Ishikawa (cell line): ENCODE data around the gene C16orf46.

Source experiments
- CEBPB ChIP-seq: IDR thresholded peaks from 2 replicates; pipeline ENCODE4 v1.6.1; 2012
- CREB1 ChIP-seq: IDR thresholded peaks from 2 replicates; pipeline ENCODE4 v1.6.1; 2012; ENCODE audit warnings: low read depth
- EGR1 ChIP-seq: IDR thresholded peaks from 2 replicates; pipeline ENCODE4 v1.6.1; 2012
- EP300 ChIP-seq: IDR thresholded peaks from 2 replicates; pipeline ENCODE4 v1.6.1; 2012; ENCODE audit warnings: borderline replicate concordance
- FOXM1 ChIP-seq: IDR thresholded peaks from 2 replicates; pipeline ENCODE4 v1.6.1; 2012; ENCODE audit warnings: low read depth, borderline replicate concordance
- NFIC ChIP-seq: IDR thresholded peaks from 2 replicates; pipeline ENCODE4 v1.6.1; 2012
- RAD21 ChIP-seq: IDR thresholded peaks from 2 replicates; pipeline ENCODE4 v1.6.1; 2012; ENCODE audit warnings: low read depth
- TAF1 ChIP-seq: IDR thresholded peaks from 2 replicates; pipeline ENCODE4 v1.6.1; 2012; ENCODE audit warnings: low read depth, mild to moderate bottlenecking
- TCF12 ChIP-seq: IDR thresholded peaks from 2 replicates; pipeline ENCODE4 v1.6.1; 2012; ENCODE audit warnings: low read depth
- TEAD4 ChIP-seq: IDR thresholded peaks from 2 replicates; pipeline ENCODE4 v1.6.1; 2012
- YY1 ChIP-seq: IDR thresholded peaks from 2 replicates; pipeline ENCODE4 v1.6.1; 2012; ENCODE audit warnings: low read depth
- ZBTB7A ChIP-seq: IDR thresholded peaks from 2 replicates; pipeline ENCODE4 v1.6.1; 2012; ENCODE audit warnings: low read depth
- TF ChIP-seq, protein P1 (sequence below): IDR thresholded peaks from 2 replicates; pipeline ENCODE4 v1.6.1; 2012
- TF ChIP-seq, protein P2 (sequence below): IDR thresholded peaks from 2 replicates; pipeline ENCODE4 v1.6.1; 2012; ENCODE audit warnings: low read depth, mild to moderate bottlenecking
- TF ChIP-seq, protein P3 (sequence below): IDR thresholded peaks from 2 replicates; pipeline ENCODE4 v1.6.1; 2012

Gene C16orf46, protein sequence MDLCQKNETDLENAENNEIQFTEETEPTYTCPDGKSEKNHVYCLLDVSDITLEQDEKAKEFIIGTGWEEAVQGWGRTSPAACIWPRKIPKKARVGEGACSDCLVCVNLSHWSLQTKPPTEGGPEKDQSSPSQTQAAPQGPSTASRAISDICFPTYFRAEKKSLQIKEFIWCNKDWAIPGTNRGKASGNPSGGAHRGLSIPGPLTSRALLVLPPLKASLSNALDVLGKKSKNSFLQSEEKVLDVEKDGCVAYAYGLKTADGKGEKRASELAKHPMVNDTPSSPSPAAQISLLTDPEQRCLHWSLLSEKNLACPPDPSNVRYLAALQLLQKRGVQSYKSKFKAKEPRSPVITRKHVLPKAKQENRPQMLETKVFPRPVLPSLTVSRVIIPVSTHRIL

DNA sequence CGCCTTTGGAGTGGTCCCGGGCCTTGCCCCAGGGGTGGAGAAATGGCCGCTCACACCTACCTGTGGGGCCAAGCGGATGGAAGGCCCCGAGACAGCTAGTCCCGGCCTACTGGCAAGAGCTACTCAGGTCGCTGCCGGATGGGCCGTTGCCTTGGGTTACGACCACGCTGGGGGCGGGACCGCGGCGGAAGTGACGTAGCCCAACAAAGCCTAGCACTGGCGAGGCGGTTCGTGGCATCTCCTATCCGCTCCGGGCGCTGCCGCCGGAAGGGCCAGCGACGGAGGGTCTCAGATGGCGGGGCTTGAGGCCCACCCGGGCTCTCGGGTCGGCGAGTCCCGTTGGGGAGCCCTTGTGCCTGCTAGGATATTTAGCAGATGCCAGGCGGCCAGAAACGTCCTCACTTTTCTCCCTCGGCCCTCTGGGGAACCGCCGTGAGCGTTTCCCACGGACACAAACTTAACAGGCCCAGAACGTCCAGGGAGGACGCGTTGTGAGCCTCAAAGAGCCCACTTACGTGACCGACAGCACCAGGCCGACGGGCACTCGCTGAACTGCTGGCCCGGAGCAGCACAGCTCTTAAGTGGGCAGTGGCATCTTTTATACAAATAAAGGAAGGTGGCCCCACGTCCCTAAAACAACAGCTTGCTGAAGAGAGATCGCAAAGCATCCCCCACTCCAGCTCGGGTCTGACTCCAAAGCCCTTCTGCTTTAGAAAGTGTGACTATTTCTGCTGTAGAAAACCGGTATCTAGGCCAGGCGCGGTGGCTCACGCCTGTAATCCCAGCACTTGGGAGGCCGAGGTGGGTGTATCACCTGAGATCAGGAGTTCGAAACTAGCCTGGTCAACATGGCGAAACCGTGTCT is at the start of gene C16orf46:
Gene C16orf46, minus strand, starts transcription at position 163 of the 865 bp plus-strand sequence. CDS start 13,283 bp downstream, outside the sequence.
- TF ChIP-seq EGR1 (peak; percentile 37; the same call in 1 of the 2 replicates), EP300 (no peak), CREB1 (peak; percentile 83), TEAD4 (no peak), FOXM1 (no peak; the same call in 1 of the 2 replicates), NFIC (no peak), ZBTB7A (peak; percentile 92), YY1 (peak; percentile 62; the same call in 1 of the 2 replicates), TCF12 (peak; percentile 35; the same call in 1 of the 2 replicates), CEBPB (no peak), TAF1 (peak; percentile 84), RAD21 (no peak)
- TF ChIP-seq, protein P1, sequence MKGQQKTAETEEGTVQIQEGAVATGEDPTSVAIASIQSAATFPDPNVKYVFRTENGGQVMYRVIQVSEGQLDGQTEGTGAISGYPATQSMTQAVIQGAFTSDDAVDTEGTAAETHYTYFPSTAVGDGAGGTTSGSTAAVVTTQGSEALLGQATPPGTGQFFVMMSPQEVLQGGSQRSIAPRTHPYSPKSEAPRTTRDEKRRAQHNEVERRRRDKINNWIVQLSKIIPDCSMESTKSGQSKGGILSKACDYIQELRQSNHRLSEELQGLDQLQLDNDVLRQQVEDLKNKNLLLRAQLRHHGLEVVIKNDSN, result no peak; the same call in 1 of the 2 replicates
- TF ChIP-seq, protein P2, sequence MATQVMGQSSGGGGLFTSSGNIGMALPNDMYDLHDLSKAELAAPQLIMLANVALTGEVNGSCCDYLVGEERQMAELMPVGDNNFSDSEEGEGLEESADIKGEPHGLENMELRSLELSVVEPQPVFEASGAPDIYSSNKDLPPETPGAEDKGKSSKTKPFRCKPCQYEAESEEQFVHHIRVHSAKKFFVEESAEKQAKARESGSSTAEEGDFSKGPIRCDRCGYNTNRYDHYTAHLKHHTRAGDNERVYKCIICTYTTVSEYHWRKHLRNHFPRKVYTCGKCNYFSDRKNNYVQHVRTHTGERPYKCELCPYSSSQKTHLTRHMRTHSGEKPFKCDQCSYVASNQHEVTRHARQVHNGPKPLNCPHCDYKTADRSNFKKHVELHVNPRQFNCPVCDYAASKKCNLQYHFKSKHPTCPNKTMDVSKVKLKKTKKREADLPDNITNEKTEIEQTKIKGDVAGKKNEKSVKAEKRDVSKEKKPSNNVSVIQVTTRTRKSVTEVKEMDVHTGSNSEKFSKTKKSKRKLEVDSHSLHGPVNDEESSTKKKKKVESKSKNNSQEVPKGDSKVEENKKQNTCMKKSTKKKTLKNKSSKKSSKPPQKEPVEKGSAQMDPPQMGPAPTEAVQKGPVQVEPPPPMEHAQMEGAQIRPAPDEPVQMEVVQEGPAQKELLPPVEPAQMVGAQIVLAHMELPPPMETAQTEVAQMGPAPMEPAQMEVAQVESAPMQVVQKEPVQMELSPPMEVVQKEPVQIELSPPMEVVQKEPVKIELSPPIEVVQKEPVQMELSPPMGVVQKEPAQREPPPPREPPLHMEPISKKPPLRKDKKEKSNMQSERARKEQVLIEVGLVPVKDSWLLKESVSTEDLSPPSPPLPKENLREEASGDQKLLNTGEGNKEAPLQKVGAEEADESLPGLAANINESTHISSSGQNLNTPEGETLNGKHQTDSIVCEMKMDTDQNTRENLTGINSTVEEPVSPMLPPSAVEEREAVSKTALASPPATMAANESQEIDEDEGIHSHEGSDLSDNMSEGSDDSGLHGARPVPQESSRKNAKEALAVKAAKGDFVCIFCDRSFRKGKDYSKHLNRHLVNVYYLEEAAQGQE, result no peak
- TF ChIP-seq, protein P3, sequence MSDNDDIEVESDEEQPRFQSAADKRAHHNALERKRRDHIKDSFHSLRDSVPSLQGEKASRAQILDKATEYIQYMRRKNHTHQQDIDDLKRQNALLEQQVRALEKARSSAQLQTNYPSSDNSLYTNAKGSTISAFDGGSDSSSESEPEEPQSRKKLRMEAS, result peak; percentile 75

DNA sequence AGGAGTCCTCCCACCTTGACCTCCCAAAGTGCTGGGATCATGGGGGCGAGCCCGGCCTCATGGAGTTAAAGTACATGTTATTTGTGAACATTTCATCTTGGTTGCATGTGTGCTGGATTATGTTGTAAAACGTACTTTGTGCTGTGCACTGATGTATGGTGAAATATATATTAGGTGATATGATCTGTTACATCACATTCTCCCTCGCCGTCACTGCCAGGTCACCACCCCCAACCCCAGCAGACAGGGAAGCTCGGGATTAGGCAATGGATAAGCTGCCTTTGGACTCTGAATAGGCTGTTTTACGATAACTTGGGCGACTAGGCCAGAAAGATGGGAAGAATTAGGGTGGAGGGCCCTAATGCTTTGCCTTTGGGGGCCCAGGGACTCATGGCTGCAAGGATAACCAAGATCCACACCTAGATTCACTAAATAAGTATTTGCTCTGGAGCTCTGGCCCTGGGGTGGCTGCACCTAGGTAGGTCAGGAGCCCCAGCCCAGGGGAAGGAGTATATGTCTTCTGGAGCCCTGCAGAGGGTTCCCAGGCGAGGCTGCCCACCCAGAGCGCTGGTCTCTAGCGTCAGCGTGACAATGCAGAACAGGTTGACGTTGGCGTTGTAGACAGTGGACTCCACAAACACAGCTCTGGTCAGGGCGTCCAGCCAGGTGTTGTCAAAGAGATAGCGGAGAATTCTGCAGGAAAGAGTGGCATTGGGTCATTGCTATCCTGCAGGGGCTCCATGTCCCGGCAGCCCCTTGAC is 46.2 kb upstream of the C16orf46 start:
- TF ChIP-seq TCF12 (no peak), YY1 (no peak), EGR1 (no peak), ZBTB7A (no peak), EP300 (no peak), TEAD4 (no peak), CREB1 (no peak), RAD21 (no peak), FOXM1 (no peak)
- TF ChIP-seq, protein P2, result no peak
- TF ChIP-seq, protein P1, result no peak
- TF ChIP-seq, protein P3, result no peak

DNA sequence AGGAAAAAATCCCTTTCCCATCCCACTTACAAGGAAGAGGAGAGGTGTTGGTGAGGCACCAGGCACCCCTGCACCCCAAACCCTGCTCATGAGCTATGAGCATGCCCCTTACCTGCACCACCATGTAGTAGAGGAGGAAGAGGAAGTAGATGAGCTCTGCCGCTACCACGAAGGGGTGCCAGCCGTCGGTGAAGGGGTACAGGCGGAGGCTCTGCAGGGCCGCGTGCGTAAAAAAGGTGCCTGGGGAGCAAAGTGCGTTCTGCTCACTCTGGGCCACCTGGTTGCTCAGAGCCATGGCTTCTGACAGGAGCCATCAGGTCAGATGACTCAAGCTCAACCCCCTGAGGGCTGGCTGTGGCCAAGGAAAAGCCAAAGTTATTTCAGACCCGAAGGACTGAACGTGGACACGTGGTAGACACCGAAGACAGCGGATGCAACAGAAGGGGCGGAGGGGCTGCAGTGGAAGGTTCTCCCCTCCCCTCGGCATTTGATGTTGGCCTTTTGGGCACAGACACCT is 44.5 kb upstream of the C16orf46 start:
- TF ChIP-seq FOXM1, result no peak
- no peak for TF ChIP-seq CEBPB
- TF ChIP-seq TEAD4, result no peak
- TF ChIP-seq, protein P2, result no peak
- TF ChIP-seq RAD21, result no peak
- TF ChIP-seq EP300, result no peak
